CD1c-positive myeloid dendritic cell (primary cell): Measurements from ENCODE around the gene LRRN3.

Source experiments
- DNase-seq: peaks from one replicate; pipeline ENCODE4 v3.0.0-alpha.2; 2016; ENCODE audit errors: extremely low spot score

LRRN3 gene

GRCh38 chr7:111164442-111164841 is 73.5 kb downstream of the LRRN3 start:
- no peak for DNase-seq

GRCh38 chr7:111168182-111168581 is 77.3 kb downstream of the LRRN3 start:
- DNase-seq, result no peak

DNA sequence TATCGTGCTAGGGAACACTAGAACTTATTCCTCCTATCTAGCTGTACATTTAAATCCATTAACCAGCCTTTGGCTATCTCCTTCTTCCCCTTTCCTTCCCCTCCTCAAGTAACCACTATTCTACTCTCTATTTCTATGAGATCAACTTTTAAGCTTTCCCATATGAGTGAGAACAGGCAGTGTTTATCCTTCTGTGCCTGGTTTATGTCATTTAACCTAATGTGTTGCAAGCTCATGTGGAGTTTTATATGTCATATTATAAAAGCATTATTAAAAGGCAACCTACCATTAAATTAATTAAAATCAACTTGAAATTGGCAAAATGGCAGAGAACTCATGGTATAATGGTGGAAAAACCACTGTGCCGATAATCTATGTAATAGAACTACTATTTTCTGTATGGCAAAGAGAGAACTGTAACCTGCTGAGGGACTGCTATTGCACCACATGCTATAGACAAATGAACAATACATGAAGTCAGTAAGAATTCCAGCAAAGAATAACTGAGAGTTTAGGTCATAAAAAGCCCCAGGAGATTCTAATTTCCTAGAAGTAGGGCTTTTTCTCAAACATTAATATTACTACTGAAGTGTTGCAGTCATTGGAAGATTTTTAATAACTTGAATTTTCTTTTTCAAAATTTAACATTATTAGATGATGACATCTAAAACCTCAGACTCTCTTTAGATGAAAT is 81.8 kb downstream of the LRRN3 start:
- no peak for DNase-seq

- no peak for DNase-seq
Measured at GRCh38 chr7:111173528-111173927, 82.6 kb downstream of the LRRN3 start.

- DNase-seq, result no peak
Measured at GRCh38 chr7:111173990-111174389, 83.1 kb downstream of the LRRN3 start.

GRCh38 chr7:111174510-111174909 is 83.6 kb downstream of the LRRN3 start:
- DNase-seq, result no peak
